B cell (primary cell): ENCODE data around the gene GPX6. TPM values are rescaled to one million over a fixed set of nuclear protein-coding genes. Genes with fewer than 3 reads are reported as not detected.

Experiments
- ATAC-seq: fragments of 200-7000 bp; cut with Tn5 transposase; one replicate; pipeline ENCODE4 v1.10.0; 2021; ENCODE audit warnings: low read depth, mild to moderate bottlenecking, moderate number of reproducible peaks, moderate library complexity
- CTCF ChIA-PET: fragments of 350-600 bp; sonication (Branson Sonifier 250); formaldehyde crosslinking; loops from one replicate; lab custom pipeline; 2021; ENCODE audit warnings: antibody characterized with exemption, inconsistent platforms; lab: Charles Lee
- POLR2A ChIA-PET: fragments of 350-600 bp; sonication (Branson Sonifier 250); formaldehyde crosslinking; loops from one replicate; lab custom pipeline; 2021; ENCODE audit warnings: antibody characterized with exemption; lab: Charles Lee
- DNase-seq: peaks from one replicate; pipeline ENCODE4 v3.0.0; 2013
- H2AFZ ChIP-seq: 2 replicates; pipeline ENCODE4 v1.6.1; 2012; ENCODE audit warnings: mild to moderate bottlenecking, low read depth, low read length; ENCODE audit not compliant: insufficient read depth, poor library complexity, severe bottlenecking
- H3K27ac ChIP-seq, 2 donors: 1 replicate in 1 of 2; 2 replicates in 1 of 2; pipeline ENCODE4 v1.5.1; 2012 to 2013; ENCODE audit warnings: low read length in 2 of 2, mild to moderate bottlenecking in 2 of 2, moderate library complexity in 1 of 2
- H3K27me3 ChIP-seq, 4 experiments: fragments of 200-600 bp in 1 of 4; sonication (generic) in 1 of 4; replicated peaks in 1 of 4; 1 replicate in 2 of 4; 2 replicates in 2 of 4; pipeline versions ENCODE4 v1.6.1 to v1.7.0; 2013 to 2016; ENCODE audit warnings: low read length in 3 of 4, mild to moderate bottlenecking in 2 of 4, mixed read lengths in 1 of 4, moderate library complexity in 1 of 4; ENCODE audit not compliant: insufficient read depth in 4 of 4, control insufficient read depth in 3 of 4; ENCODE audit errors: control extremely low read depth in 1 of 4
- H3K36me3 ChIP-seq, 2 experiments: replicated peaks in 1 of 2; 1 replicate in 1 of 2; 2 replicates in 1 of 2; pipeline versions ENCODE4 v1.6.1 to v1.7.1; 2013; ENCODE audit warnings: low read length in 1 of 2; ENCODE audit not compliant: insufficient read depth in 2 of 2, control insufficient read depth in 1 of 2; ENCODE audit errors: control extremely low read depth in 1 of 2, extremely low read depth in 1 of 2
- H3K4me1 ChIP-seq, 2 donors: fragments of 200-600 bp in 1 of 2; sonication (generic) in 1 of 2; 1 replicate in 1 of 2; 2 replicates in 1 of 2; pipeline versions ENCODE4 v1.5.1 to v1.6.1; 2013 to 2017; ENCODE audit warnings: low read length in 2 of 2; ENCODE audit not compliant: control insufficient read depth in 2 of 2, insufficient read depth in 2 of 2
- H3K4me2 ChIP-seq: replicated peaks from 2 replicates; pipeline ENCODE3; 2012; ENCODE audit warnings: mild to moderate bottlenecking, low read depth, low read length; ENCODE audit not compliant: poor library complexity, severe bottlenecking
- H3K4me3 ChIP-seq, 5 experiments: fragments of 200-600 bp in 1 of 5; sonication (generic) in 1 of 5; 1 replicate in 3 of 5; 2 replicates in 2 of 5; pipeline versions ENCODE4 v1.5.1 to v1.7.0; 2011 to 2016; ENCODE audit warnings: low read length in 4 of 5, mild to moderate bottlenecking in 4 of 5, low read depth in 2 of 5, control low read depth in 1 of 5, moderate library complexity in 1 of 5; ENCODE audit not compliant: insufficient read depth in 1 of 5; ENCODE audit errors: control extremely low read depth in 1 of 5, extremely low read depth in 1 of 5
- H3K79me2 ChIP-seq: fragments of 200-600 bp; sonication (generic); one replicate; pipeline ENCODE4 v1.6.0; 2016; ENCODE audit warnings: low read length; ENCODE audit not compliant: control insufficient read depth, insufficient read depth
- H3K9ac ChIP-seq: fragments of 200-600 bp; sonication (generic); 2 replicates; pipeline ENCODE4 v1.6.1; 2017; ENCODE audit warnings: mild to moderate bottlenecking, low read length, moderate library complexity
- H3K9me3 ChIP-seq, 3 donors: one replicate each; pipeline versions ENCODE4 v1.6.1 to v1.7.1; 2013; ENCODE audit warnings: low read length in 2 of 3; ENCODE audit not compliant: control insufficient read depth in 2 of 3, insufficient read depth in 1 of 3; ENCODE audit errors: control extremely low read depth in 1 of 3
- H4K20me1 ChIP-seq: 2 replicates; pipeline ENCODE4 v1.6.0; 2012; ENCODE audit warnings: mild to moderate bottlenecking, low read length; ENCODE audit not compliant: insufficient read depth, control insufficient read depth, poor library complexity, severe bottlenecking
- H3K27ac Mint-ChIP-seq: one replicate; pipeline ENCODE4 v1.8.0; 2021; ENCODE audit warnings: mixed read lengths
- H3K27me3 Mint-ChIP-seq: one replicate; pipeline ENCODE4 v1.8.0; 2021; ENCODE audit warnings: mixed read lengths
- H3K4me1 Mint-ChIP-seq: one replicate; pipeline ENCODE4 v1.8.0; 2021; ENCODE audit warnings: mixed read lengths
- H3K4me3 Mint-ChIP-seq: one replicate; pipeline ENCODE4 v1.8.0; 2021; ENCODE audit warnings: mixed read lengths
- H3K9me3 Mint-ChIP-seq: one replicate; pipeline ENCODE4 v1.8.0; 2022; ENCODE audit warnings: mixed read lengths; ENCODE audit not compliant: insufficient read depth
- CTCF ChIP-seq: fragments of 200-600 bp; IDR thresholded peaks from one replicate; pipeline ENCODE4 v1.8.0; 2022; ENCODE audit warnings: antibody characterized with exemption, mild to moderate bottlenecking
- EZH2 ChIP-seq: IDR thresholded peaks from 2 replicates; pipeline ENCODE4 v1.6.1; 2012; ENCODE audit warnings: borderline replicate concordance, low read depth, mild to moderate bottlenecking, moderate library complexity, low read length; ENCODE audit not compliant: insufficient read depth, poor library complexity, severe bottlenecking
- WGBS: methylation state at CpG from one replicate; pipeline ENCODE4 v1.1.5; 2013; ENCODE audit warnings: missing lambda C conversion rate; ENCODE audit not compliant: insufficient coverage; 5-methylcytosine and 5-hydroxymethylcytosine counted together
- intact Hi-C: fragments of 100-400 bp; cut with micrococcal nuclease; formaldehyde crosslinking; loops from one replicate; pipeline ENCODE4 v1.10.0; 2022
- polyA plus RNA-seq: library from polyadenylated mRNA; depleted of rRNA; stranded (reverse); fragments of >200 nt; gene quantifications from 2 replicates; pipeline ENCODE4 v1.2.3, GENCODE V29; 2012
- total RNA-seq, 2 donors: library from RNA; stranded (reverse); fragments of 120-200 nt in 1 of 2; gene quantifications; 1 replicate in 1 of 2; 2 replicates in 1 of 2; pipeline versions ENCODE4 v1.2.3 to v1.2.4, GENCODE V29; 2013 to 2022

The GPX6 gene
- total and polyA plus RNA-seq, 2 donors (not counting 1 experiment from before 2014, with no cell fraction given): not detected

DNA sequence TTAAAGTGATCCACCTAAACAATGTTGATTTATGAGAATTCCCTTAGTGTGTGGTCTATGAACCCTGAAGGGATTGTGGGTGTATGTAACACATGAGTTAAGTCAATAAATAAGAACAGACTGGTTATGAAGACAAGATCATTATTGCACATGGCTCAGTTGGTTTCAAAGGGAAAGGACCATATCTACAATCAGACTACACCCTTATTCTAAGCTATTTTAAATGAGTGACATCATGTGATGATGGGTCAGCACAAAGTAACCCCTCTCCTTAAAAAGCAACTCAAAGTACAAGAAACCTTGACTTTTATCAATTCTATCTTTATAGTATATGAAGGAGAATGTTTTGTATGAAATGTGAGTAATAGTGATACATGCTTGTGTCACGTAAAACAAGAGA is 57.0 kb downstream of the GPX6 start:
- H3K4me3 Mint-ChIP-seq: no peak overlapping the region
- no peak for DNase-seq
- intact Hi-C loops: no loop called here

More for the DNA sequence above, 57.0 kb downstream of the GPX6 start:
- Mint-ChIP-seq H3K27ac (no peak overlapping the region), H3K27me3 (peaks cover 65% of the 10 kb centered on the region), H3K9me3 (no peaks in the 10 kb centered on the region), H3K4me1 (no peaks in the 10 kb centered on the region)
- no peaks in the 10 kb centered on the region for H3K36me3 ChIP-seq
- H3K27me3 ChIP-seq: peaks cover 0 to 26% (median 16%) of the 10 kb centered on the region in 4 experiments
- no peak overlapping the region for H3K4me3 ChIP-seq
- ChIA-PET POLR2A (no interaction called here), CTCF (no interaction called here)
- H3K9ac ChIP-seq: no peak overlapping the region
- ATAC-seq: no peak
- H3K4me2 ChIP-seq: no peak overlapping the region
- peaks cover 0 to 4% (median 1%) of the 10 kb centered on the region in 3 donors for H3K9me3 ChIP-seq
- no peaks in the 10 kb centered on the region for H3K4me1 ChIP-seq
- no peak overlapping the region for H3K27ac ChIP-seq
- no peaks in the 10 kb centered on the region for H4K20me1 ChIP-seq
- no peaks in the 10 kb centered on the region for H3K79me2 ChIP-seq
- no peak for TF ChIP-seq CTCF
- no peak for TF ChIP-seq EZH2
- no peak overlapping the region for H2AFZ ChIP-seq
- no CpG with 5 or more reads among the region's 1 CpG for WGBS

Other genes starting within 250 kb of the GPX6 start
- gene ZSCAN26, start 248.7 kb downstream of the GPX6 start, total RNA-seq: 29.3 and 31.8 TPM in 2 replicates
- 11.9 and 17.9 TPM in 2 replicates for gene ZSCAN26, start 248.7 kb downstream of the GPX6 start, polyA plus RNA-seq
- gene PGBD1, start 234.2 kb downstream of the GPX6 start, total RNA-seq: 1.8 and 2.4 TPM in 2 replicates
- 0.55 and 1.2 TPM in 2 replicates for gene PGBD1, start 234.2 kb downstream of the GPX6 start, polyA plus RNA-seq
- gene ZSCAN31, start 179.6 kb downstream of the GPX6 start, total RNA-seq: 2.9 and 4.6 TPM in 2 replicates
- gene ZSCAN31, start 179.6 kb downstream of the GPX6 start, polyA plus RNA-seq: 1.9 and 3.1 TPM in 2 replicates
- 11.0 and 11.9 TPM in 2 replicates for gene ZKSCAN3, start 165.8 kb downstream of the GPX6 start, total RNA-seq
- gene ZKSCAN3, start 165.8 kb downstream of the GPX6 start, polyA plus RNA-seq: 3.6 and 4.0 TPM in 2 replicates
- 14.8 and 15.6 TPM in 2 replicates for gene ZSCAN12, start 116.0 kb downstream of the GPX6 start, total RNA-seq
- 3.2 and 3.5 TPM in 2 replicates for gene ZSCAN12, start 116.0 kb downstream of the GPX6 start, polyA plus RNA-seq
- 0.78 and 0.79 TPM in 2 replicates for gene ZSCAN23, start 72.3 kb downstream of the GPX6 start, total RNA-seq
- 0.09 TPM in 1 of 2 replicates, not detected in the other for gene ZSCAN23, start 72.3 kb downstream of the GPX6 start, polyA plus RNA-seq
- gene GPX5, start 10.1 kb upstream of the GPX6 start, total RNA-seq: not detected in 2 replicates
- not detected in 2 replicates for gene GPX5, start 10.1 kb upstream of the GPX6 start, polyA plus RNA-seq